Heart left ventricle (tissue), 16 donors: ENCODE results near the gene STARD13. TPM values are rescaled to one million over a fixed set of nuclear protein-coding genes. Genes with fewer than 3 reads are reported as not detected.

Experiments used
- ATAC-seq, 4 donors: fragments of 200-7000 bp; cut with Tn5 transposase; one replicate each; pipeline ENCODE4 v1.9.1; 2020 to 2022; ENCODE audit warnings: moderate library complexity in 4 of 4, mild to moderate bottlenecking in 3 of 4, moderate number of reproducible peaks in 1 of 4
- DNase-seq, 5 donors: peaks; one replicate each; pipeline ENCODE4 v3.0.0-alpha.2; 2020
- H3K27ac ChIP-seq, 12 donors: fragments of 200-600 bp; sonication (generic) in 4 of 12; one replicate each; pipeline versions ENCODE4 v1.5.0 to v1.8.0; 2016 to 2022; ENCODE audit warnings: mild to moderate bottlenecking in 2 of 12
- H3K27me3 ChIP-seq, 9 donors: fragments of 200-600 bp; sonication (generic) in 2 of 9; one replicate each; pipeline versions ENCODE4 v1.5.1 to v1.8.0; 2016 to 2022; ENCODE audit warnings: mild to moderate bottlenecking in 3 of 9
- H3K36me3 ChIP-seq, 9 donors: fragments of 200-600 bp; sonication (generic) in 2 of 9; one replicate each; pipeline versions ENCODE4 v1.5.0 to v1.8.0; 2018 to 2022; ENCODE audit warnings: mild to moderate bottlenecking in 2 of 9
- H3K4me1 ChIP-seq, 12 donors: fragments of 200-600 bp; sonication (generic) in 4 of 12; one replicate each; pipeline versions ENCODE4 v1.5.0 to v1.8.0; 2016 to 2022; ENCODE audit warnings: mild to moderate bottlenecking in 3 of 12
- H3K4me3 ChIP-seq, 12 donors: fragments of 200-600 bp; sonication (generic) in 4 of 12; one replicate each; pipeline versions ENCODE4 v1.5.0 to v1.8.0; 2017 to 2022; ENCODE audit warnings: mild to moderate bottlenecking in 9 of 12, moderate library complexity in 4 of 12
- H3K9me3 ChIP-seq, 12 donors: fragments of 200-600 bp; sonication (generic) in 4 of 12; one replicate each; pipeline versions ENCODE4 v1.5.0 to v1.8.0; 2016 to 2022; ENCODE audit warnings: mild to moderate bottlenecking in 1 of 12
- POLR2A ChIP-seq, 2 donors: fragments of 450-650 bp; IDR thresholded peaks; one replicate each; pipeline ENCODE4 v1.6.1; 2017; ENCODE audit warnings: antibody characterized with exemption in 2 of 2, mild to moderate bottlenecking in 2 of 2, moderate library complexity in 2 of 2
- WGBS, 4 donors: extraction: QIAGEN DNeasy Blood & Tissue Kit in 2 of 4; methylation state at CpG; one replicate each; pipeline versions ENCODE4 v1.1.5 to v1.1.7; 2013 to 2018; 5-methylcytosine and 5-hydroxymethylcytosine counted together
- intact Hi-C, 10 donors: fragments of 100-400 bp; cut with DNase I; formaldehyde crosslinking; loops; one replicate each; pipeline versions ENCODE4 v1.11.1 to v1.14.2; 2022
- polyA plus RNA-seq, 2 donors: library from polyadenylated mRNA; stranded (reverse); fragments of 200-250 nt; gene quantifications; one replicate each; pipeline ENCODE4 v1.2.3, GENCODE V29; 2013
- total RNA-seq, 9 donors: library from RNA; depleted of rRNA in 2 of 9; stranded (reverse); fragments of >200 nt in 2 of 9; fragmentation: NEBNext Ultra II Directional in 3 of 9; extraction: Animal tissue kit (Norgen Biotek cat#: 25700) in 3 of 9; gene quantifications; one replicate each; pipeline versions ENCODE4 v1.1.0 to v1.2.4, GENCODE V29; 2016 to 2023
- TF ChIP-seq, protein P1 (sequence below), 12 donors: fragments of 200-600 bp; sonication (generic) in 4 of 12; IDR thresholded peaks; one replicate each; pipeline versions ENCODE4 v1.5.0 to v1.8.0; 2018 to 2022; ENCODE audit warnings: antibody characterized with exemption in 12 of 12, mild to moderate bottlenecking in 5 of 12
- donor health status: ischemic (EF 13 %, LVEDD 7.1; RV severe dilation, severe dysfunction).
- donor health status: healthy with polysubstance abuse.
- donor health status: DM: no; HTN: yes; CAD: no.
- donor health status: DM: no; HTN: no; CAD: no.
- donor health status: ischemic (EF 25% LVEDD 6.9; RV normal size, moderate dysfunction).
- donor health status: ischemic (EF 25% LVEDD 5.7; RV mildly dilated, moderate dysfunction).
- donor health status: healthy.
- donor health status: DM: yes; HTN: yes; CAD: no.
- donor health status: ischemic (EF 35%, LVEDD 5.7; RV mildly dilated, moderate dysfunction).
- donor health status: nonischemic (EF 11% LVEDD 7.7; RV severe dilation, severe dysfunction).
- donor health status: DM: yes; HTN: yes; CAD: no.
- donor health status: PGD.
- donor health status: ischemic (EF 29% LVEDD 5.4; RV normal size, mild dysfunction).
- donor health status: nonischemic (EF 23%, LVEDD 6.1; RV moderate dilation, normal function).

Gene STARD13
- total and polyA plus RNA-seq, 11 donors = 9.3 to 39.2 (median 28.3) TPM

DNA sequence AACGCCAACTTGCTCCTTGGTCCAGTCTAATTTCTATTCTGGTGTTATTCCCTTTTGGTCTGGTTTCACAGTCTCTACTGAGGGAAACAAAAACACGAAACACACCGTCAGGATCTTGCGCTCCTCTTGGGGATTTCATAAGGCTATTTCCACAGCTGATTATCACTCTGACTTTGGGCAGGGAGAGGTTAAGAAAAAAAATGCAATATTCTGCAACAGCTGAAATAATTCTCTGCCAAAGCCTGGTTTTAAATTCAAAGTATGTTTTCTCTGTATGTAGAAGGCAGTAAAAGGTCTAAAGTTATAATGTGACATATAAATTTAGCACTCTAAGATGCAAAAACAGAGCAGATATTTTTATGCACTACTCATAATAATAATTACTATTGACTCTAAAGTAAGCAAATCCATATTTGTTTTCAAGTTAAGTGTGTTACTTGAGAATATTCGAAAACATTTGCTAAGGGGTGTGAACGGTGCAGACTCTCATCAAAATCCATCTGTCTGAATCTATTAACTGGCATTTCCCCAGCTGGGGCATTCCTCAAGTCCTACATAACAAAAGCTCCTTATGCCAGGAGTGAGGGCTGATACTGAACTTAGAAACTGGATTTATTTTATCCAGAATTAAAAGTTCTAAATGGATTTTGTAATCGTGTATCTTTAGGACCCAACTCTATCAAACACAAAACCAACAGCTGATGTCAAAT is 38.4 kb upstream of the STARD13 start:
- Histone ChIP-seq H3K4me1 (peaks cover 0 to 22% (median 0%) of the 10 kb centered on the region in 12 donors), H3K27ac (peak overlapping the region in 5 of 12 donors; percentile 9 to 68 (median 45)), H3K9me3 (peaks cover 0 to 3% (median 0%) of the 10 kb centered on the region in 12 donors), H3K36me3 (no peaks in the 10 kb centered on the region), H3K27me3 (no peaks in the 10 kb centered on the region), H3K4me3 (no peak overlapping the region)
- no peak for ATAC-seq
- DNase-seq = no peak
- intact Hi-C loops = no loop called here
- no peak for TF ChIP-seq POLR2A (IDR thresholded peaks at IDR 0.05)
- TF ChIP-seq, protein P1, sequence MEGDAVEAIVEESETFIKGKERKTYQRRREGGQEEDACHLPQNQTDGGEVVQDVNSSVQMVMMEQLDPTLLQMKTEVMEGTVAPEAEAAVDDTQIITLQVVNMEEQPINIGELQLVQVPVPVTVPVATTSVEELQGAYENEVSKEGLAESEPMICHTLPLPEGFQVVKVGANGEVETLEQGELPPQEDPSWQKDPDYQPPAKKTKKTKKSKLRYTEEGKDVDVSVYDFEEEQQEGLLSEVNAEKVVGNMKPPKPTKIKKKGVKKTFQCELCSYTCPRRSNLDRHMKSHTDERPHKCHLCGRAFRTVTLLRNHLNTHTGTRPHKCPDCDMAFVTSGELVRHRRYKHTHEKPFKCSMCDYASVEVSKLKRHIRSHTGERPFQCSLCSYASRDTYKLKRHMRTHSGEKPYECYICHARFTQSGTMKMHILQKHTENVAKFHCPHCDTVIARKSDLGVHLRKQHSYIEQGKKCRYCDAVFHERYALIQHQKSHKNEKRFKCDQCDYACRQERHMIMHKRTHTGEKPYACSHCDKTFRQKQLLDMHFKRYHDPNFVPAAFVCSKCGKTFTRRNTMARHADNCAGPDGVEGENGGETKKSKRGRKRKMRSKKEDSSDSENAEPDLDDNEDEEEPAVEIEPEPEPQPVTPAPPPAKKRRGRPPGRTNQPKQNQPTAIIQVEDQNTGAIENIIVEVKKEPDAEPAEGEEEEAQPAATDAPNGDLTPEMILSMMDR (IDR thresholded peaks at IDR 0.05) = no peak
- WGBS, 4 donors = 72 to 84% (median 77%) methylated on average over 7 of the region's 7 CpGs

DNA sequence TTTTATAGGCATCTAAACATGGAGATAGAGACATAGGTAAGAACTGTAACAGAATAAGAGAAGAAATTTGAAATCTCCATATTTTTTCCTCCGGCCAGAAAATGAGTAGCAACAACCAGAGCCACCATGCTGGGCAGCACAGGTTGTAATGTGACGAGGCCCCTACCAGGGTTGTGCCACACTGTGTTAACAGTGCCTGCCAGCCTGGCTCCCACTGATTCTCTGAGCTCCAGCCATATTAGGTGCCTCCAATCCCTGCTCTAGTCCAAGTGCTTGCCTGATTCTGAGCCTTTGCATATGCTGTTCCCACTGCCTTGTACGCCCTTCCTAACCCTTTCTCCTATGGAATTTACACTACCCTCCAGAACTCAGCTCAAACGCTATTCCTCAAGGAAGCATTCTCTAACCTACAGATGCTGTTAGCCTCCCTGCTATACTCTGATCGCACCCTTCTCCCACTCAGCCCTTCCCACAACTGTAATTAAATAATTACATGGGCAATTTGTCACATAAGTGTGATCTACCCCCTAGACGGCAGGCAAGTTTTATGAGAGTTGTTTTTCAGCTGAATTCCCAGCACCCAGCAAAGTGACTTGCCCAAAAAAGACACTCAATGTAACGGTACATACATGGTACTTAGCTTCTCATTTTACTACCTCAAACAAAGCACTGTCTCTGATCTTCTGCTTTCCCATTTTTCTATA is 37.6 kb upstream of the STARD13 start:
- no peaks in the 10 kb centered on the region for H3K36me3 ChIP-seq
- H3K4me1 ChIP-seq = peaks cover 0 to 22% (median 0%) of the 10 kb centered on the region in 12 donors
- 88 to 92% (median 89%) methylated on average over 7 of the region's 7 CpGs for WGBS, 4 donors
- intact Hi-C loops = no loop called here
- H3K27me3 ChIP-seq = no peaks in the 10 kb centered on the region
- ATAC-seq = no peak
- no peak for DNase-seq
- peaks cover 0 to 11% (median 0%) of the 10 kb centered on the region in 12 donors for H3K9me3 ChIP-seq
- peak overlapping the region in 1 of 12 donors; percentile 21 for H3K4me3 ChIP-seq
- TF ChIP-seq POLR2A (IDR thresholded peaks at IDR 0.05) = no peak
- TF ChIP-seq, protein P1 (IDR thresholded peaks at IDR 0.05) = no peak
- H3K27ac ChIP-seq = peak overlapping the region in 10 of 12 donors; percentile 3 to 68 (median 42)

DNA sequence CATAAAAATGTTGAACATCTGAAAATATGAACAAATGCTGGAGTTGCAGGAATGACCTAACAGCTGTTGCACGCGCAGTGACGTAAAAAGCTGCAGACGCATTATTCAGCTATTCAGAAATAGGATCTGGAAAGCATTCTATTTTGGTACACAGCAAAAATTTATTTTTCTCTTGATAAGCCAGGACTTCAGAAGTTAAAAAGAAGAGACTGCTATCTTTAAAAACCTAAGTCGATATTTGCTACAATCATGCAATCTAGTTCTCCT is 36.9 kb upstream of the STARD13 start:
- Histone ChIP-seq H3K27ac (peak overlapping the region in 10 of 12 donors; percentile 3 to 68 (median 47)), H3K4me1 (peaks cover 0 to 22% (median 0%) of the 10 kb centered on the region in 12 donors), H3K9me3 (peaks cover 0 to 14% (median 0%) of the 10 kb centered on the region in 12 donors), H3K4me3 (peak overlapping the region in 8 of 12 donors; percentile 0 to 40 (median 20)), H3K27me3 (no peaks in the 10 kb centered on the region), H3K36me3 (no peaks in the 10 kb centered on the region)
- no peak for TF ChIP-seq POLR2A (IDR thresholded peaks at IDR 0.05)
- TF ChIP-seq, protein P1 (IDR thresholded peaks at IDR 0.05) = no peak
- 68 to 76% (median 69%) methylated on average over 5 of the region's 5 CpGs for WGBS, 4 donors
- intact Hi-C loops = no loop called here
- ATAC-seq (peak in 2 of 4 donors; percentile 62 to 77), DNase-seq (peak in 4 of 5 donors; percentile 40 to 63 (median 43))
